Heart right ventricle (tissue), 16 donors: ENCODE data around the gene PDXK. TPM values are rescaled to one million over a fixed set of nuclear protein-coding genes. Genes with fewer than 3 reads are reported as not detected.

ENCODE experiments used
- ATAC-seq, 8 donors: fragments of 200-7000 bp; cut with Tn5 transposase; one replicate each; pipeline ENCODE4 v1.9.1; 2020; ENCODE audit warnings: mild to moderate bottlenecking in 8 of 8, moderate library complexity in 8 of 8, moderate number of reproducible peaks in 1 of 8
- DNase-seq, 2 donors: peaks; one replicate each; pipeline ENCODE4 v3.0.0-alpha.2; 2020
- H3K27ac ChIP-seq, 10 donors: fragments of 200-600 bp; sonication (generic) in 2 of 10; one replicate each; pipeline versions ENCODE4 v1.5.0 to v1.8.0; 2020 to 2022; ENCODE audit warnings: mild to moderate bottlenecking in 3 of 10
- H3K27me3 ChIP-seq, 7 donors: fragments of 200-600 bp; one replicate each; pipeline ENCODE4 v1.8.0; 2021 to 2022; ENCODE audit warnings: mild to moderate bottlenecking in 2 of 7
- H3K36me3 ChIP-seq, 9 donors: fragments of 200-600 bp; sonication (generic) in 1 of 9; one replicate each; pipeline versions ENCODE4 v1.5.0 to v1.8.0; 2020 to 2022; ENCODE audit warnings: mild to moderate bottlenecking in 2 of 9
- H3K4me1 ChIP-seq, 9 donors: fragments of 200-600 bp; sonication (generic) in 1 of 9; one replicate each; pipeline versions ENCODE4 v1.5.0 to v1.8.0; 2020 to 2022; ENCODE audit warnings: mild to moderate bottlenecking in 4 of 9
- H3K4me3 ChIP-seq, 10 donors: fragments of 200-600 bp; sonication (generic) in 2 of 10; one replicate each; pipeline versions ENCODE4 v1.5.0 to v1.8.0; 2020 to 2022; ENCODE audit warnings: mild to moderate bottlenecking in 7 of 10, moderate library complexity in 2 of 10
- H3K9me3 ChIP-seq, 11 donors: fragments of 200-600 bp in 10 of 11; sonication (generic) in 2 of 11; one replicate each; pipeline versions ENCODE4 v1.5.0 to v1.8.0; 2013 to 2022; ENCODE audit warnings: mild to moderate bottlenecking in 2 of 11, control low read depth in 1 of 11, moderate library complexity in 1 of 11
- WGBS, 2 donors: extraction: QIAGEN DNeasy Blood & Tissue Kit; methylation state at CpG; one replicate each; pipeline ENCODE4 v1.1.7; 2013; ENCODE audit warnings: inconsistent platforms in 1 of 2; 5-methylcytosine and 5-hydroxymethylcytosine counted together
- intact Hi-C, 10 donors: fragments of 100-400 bp; cut with DNase I; formaldehyde crosslinking; loops; one replicate each; pipeline versions ENCODE4 v1.11.1 to v1.14.2; 2022
- polyA plus RNA-seq, 2 donors: library from polyadenylated mRNA; stranded (reverse); fragments of 200-250 nt; gene quantifications; one replicate each; pipeline ENCODE4 v1.2.3, GENCODE V29; 2013
- total RNA-seq, 10 donors: library from RNA; stranded (reverse); fragmentation: NEBNext Ultra II Directional in 3 of 10; extraction: Animal tissue kit (Norgen Biotek cat#: 25700) in 3 of 10; gene quantifications; one replicate each; pipeline versions ENCODE4 v1.2.1 to v1.2.4, GENCODE V29; 2021 to 2023
- TF ChIP-seq, protein P1 (sequence below), 9 donors: fragments of 200-600 bp; sonication (generic) in 2 of 9; IDR thresholded peaks; one replicate each; pipeline versions ENCODE4 v1.5.0 to v1.8.0; 2021 to 2022; ENCODE audit warnings: antibody characterized with exemption in 9 of 9, mild to moderate bottlenecking in 5 of 9, moderate library complexity in 1 of 9
- donor health status: Arrhythmogenic right ventricular cardiomyopathy.
- donor health status: ischemic (EF 13 %, LVEDD 7.1; RV severe dilation, severe dysfunction).
- donor health status: healthy with polysubstance abuse.
- donor health status: DM: no; HTN: yes; CAD: no.
- donor health status: DM: no; HTN: no; CAD: no.
- donor health status: ischemic (EF 25% LVEDD 6.9; RV normal size, moderate dysfunction).
- donor health status: ischemic (EF 25% LVEDD 5.7; RV mildly dilated, moderate dysfunction).
- donor health status: healthy.
- donor health status: DM: yes; HTN: yes; CAD: no.
- donor health status: Ischemic cardiomyopathy.
- donor health status: ischemic (EF 35%, LVEDD 5.7; RV mildly dilated, moderate dysfunction).
- donor health status: nonischemic (EF 11% LVEDD 7.7; RV severe dilation, severe dysfunction).
- donor health status: DM: yes; HTN: yes; CAD: no.
- donor health status: PGD.
- donor health status: ischemic (EF 29% LVEDD 5.4; RV normal size, mild dysfunction).
- donor health status: nonischemic (EF 23%, LVEDD 6.1; RV moderate dilation, normal function).

The PDXK gene
- total and polyA plus RNA-seq, 12 donors = 47.8 to 102 (median 73.0) TPM

DNA sequence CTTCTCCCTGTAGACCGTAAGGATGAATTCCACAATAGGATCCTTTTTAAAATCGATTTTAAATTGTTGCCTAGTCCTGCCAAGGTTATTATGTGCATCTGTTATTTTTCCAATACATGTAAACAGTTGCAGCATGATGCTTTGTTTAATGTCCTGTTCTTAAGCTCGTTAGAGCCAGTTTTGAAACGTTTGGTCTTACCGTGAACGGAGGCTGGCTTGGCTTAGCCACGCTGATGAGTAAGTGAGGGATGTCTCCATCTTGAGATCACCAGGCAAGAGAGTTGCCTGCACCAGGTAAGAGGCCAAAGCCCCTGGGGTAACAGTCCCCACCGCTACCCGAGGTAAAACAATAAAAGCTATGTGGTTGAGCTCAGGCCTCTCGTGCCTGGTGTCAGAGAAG is 39.9 kb downstream of the PDXK start:
- H3K9me3 ChIP-seq = peaks cover 0 to 5% (median 0%) of the 10 kb centered on the region in 11 donors
- ATAC-seq (no peak), DNase-seq (no peak)
- H3K36me3 ChIP-seq = peaks cover 0 to 93% (median 12%) of the 10 kb centered on the region in 9 donors
- H3K4me1 ChIP-seq = peaks cover 0 to 22% (median 3%) of the 10 kb centered on the region in 9 donors
- peak overlapping the region in 3 of 10 donors; percentile 31 to 81 (median 58) for H3K27ac ChIP-seq
- WGBS, 2 donors = 86 to 91% methylated on average over 10 of the region's 10 CpGs
- intact Hi-C loops = no loop called here
- TF ChIP-seq, protein P1, sequence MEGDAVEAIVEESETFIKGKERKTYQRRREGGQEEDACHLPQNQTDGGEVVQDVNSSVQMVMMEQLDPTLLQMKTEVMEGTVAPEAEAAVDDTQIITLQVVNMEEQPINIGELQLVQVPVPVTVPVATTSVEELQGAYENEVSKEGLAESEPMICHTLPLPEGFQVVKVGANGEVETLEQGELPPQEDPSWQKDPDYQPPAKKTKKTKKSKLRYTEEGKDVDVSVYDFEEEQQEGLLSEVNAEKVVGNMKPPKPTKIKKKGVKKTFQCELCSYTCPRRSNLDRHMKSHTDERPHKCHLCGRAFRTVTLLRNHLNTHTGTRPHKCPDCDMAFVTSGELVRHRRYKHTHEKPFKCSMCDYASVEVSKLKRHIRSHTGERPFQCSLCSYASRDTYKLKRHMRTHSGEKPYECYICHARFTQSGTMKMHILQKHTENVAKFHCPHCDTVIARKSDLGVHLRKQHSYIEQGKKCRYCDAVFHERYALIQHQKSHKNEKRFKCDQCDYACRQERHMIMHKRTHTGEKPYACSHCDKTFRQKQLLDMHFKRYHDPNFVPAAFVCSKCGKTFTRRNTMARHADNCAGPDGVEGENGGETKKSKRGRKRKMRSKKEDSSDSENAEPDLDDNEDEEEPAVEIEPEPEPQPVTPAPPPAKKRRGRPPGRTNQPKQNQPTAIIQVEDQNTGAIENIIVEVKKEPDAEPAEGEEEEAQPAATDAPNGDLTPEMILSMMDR (IDR thresholded peaks at IDR 0.05) = no peak
- H3K4me3 ChIP-seq = peak overlapping the region in 1 of 10 donors; percentile 32
- H3K27me3 ChIP-seq = no peaks in the 10 kb centered on the region

DNA sequence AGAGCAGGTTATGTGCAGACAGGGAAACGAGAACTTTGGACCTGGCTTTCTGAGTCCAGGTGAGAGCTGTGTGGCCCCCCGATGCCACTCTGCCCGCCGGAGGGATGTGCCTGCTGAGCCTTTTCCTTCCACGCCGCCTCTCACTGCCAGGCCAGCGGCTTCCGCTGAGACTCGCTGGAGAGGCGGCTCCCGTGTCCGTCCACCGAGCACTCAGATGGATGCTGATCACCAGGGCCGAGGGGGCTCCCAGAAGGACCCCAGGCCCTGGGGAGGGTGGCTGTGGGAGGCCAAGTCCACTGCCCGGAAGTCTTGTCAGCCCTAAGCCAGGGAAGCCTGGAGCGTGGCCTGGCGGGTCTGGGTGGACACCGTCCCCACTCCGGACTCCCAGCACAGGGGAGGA is 40.7 kb downstream of the PDXK start:
- intact Hi-C loops = no loop called here
- no peak for ATAC-seq
- 94 to 96% methylated on average over 18 to 19 of the region's 19 CpGs for WGBS, 2 donors

GRCh38 chr21:43760391-43760958 is 41.5 kb downstream of the PDXK start:
- peaks cover 0 to 5% (median 0%) of the 10 kb centered on the region in 11 donors for H3K9me3 ChIP-seq
- TF ChIP-seq, protein P1 (IDR thresholded peaks at IDR 0.05) = no peak
- peaks cover 0 to 78% (median 10%) of the 10 kb centered on the region in 9 donors for H3K36me3 ChIP-seq
- H3K27me3 ChIP-seq = no peaks in the 10 kb centered on the region
- no peak overlapping the region for H3K4me3 ChIP-seq
- WGBS, 2 donors = 88 to 92% methylated on average over 22 of the region's 22 CpGs
- intact Hi-C loops = no loop called here
- ATAC-seq = no peak
- H3K4me1 ChIP-seq = peaks cover 0 to 26% (median 3%) of the 10 kb centered on the region in 9 donors
- H3K27ac ChIP-seq = no peak overlapping the region
- no peak for DNase-seq

More for the DNA sequence above, 40.7 kb downstream of the PDXK start:
- Histone ChIP-seq H3K36me3 (peaks cover 0 to 86% (median 10%) of the 10 kb centered on the region in 9 donors), H3K4me3 (no peak overlapping the region), H3K27ac (no peak overlapping the region), H3K27me3 (no peaks in the 10 kb centered on the region), H3K9me3 (peaks cover 0 to 5% (median 0%) of the 10 kb centered on the region in 11 donors), H3K4me1 (peaks cover 0 to 24% (median 3%) of the 10 kb centered on the region in 9 donors)
- TF ChIP-seq, protein P1 (IDR thresholded peaks at IDR 0.05) = no peak
- no peak for DNase-seq

GRCh38 chr21:43761886-43762285 is 43.0 kb downstream of the PDXK start:
- TF ChIP-seq, protein P1 (IDR thresholded peaks at IDR 0.05) = no peak
- Histone ChIP-seq H3K36me3 (peaks cover 0 to 64% (median 4%) of the 10 kb centered on the region in 9 donors), H3K9me3 (peaks cover 0 to 5% (median 0%) of the 10 kb centered on the region in 11 donors), H3K27ac (no peak overlapping the region), H3K4me1 (peaks cover 0 to 24% (median 3%) of the 10 kb centered on the region in 9 donors), H3K4me3 (no peak overlapping the region), H3K27me3 (no peaks in the 10 kb centered on the region)
- ATAC-seq (no peak), DNase-seq (no peak)
- 93 to 94% methylated on average over 18 of the region's 18 CpGs for WGBS, 2 donors
- intact Hi-C loops = no loop called here
